Measurements from ENCODE around the gene DRC7. TPM values are rescaled to one million over a fixed set of nuclear protein-coding genes. Genes with fewer than 3 reads are reported as not detected.

DRC7 gene
- total and polyA plus RNA-seq, 2 donors from 2014 or later: 1.8 to 3.2 TPM

DNA sequence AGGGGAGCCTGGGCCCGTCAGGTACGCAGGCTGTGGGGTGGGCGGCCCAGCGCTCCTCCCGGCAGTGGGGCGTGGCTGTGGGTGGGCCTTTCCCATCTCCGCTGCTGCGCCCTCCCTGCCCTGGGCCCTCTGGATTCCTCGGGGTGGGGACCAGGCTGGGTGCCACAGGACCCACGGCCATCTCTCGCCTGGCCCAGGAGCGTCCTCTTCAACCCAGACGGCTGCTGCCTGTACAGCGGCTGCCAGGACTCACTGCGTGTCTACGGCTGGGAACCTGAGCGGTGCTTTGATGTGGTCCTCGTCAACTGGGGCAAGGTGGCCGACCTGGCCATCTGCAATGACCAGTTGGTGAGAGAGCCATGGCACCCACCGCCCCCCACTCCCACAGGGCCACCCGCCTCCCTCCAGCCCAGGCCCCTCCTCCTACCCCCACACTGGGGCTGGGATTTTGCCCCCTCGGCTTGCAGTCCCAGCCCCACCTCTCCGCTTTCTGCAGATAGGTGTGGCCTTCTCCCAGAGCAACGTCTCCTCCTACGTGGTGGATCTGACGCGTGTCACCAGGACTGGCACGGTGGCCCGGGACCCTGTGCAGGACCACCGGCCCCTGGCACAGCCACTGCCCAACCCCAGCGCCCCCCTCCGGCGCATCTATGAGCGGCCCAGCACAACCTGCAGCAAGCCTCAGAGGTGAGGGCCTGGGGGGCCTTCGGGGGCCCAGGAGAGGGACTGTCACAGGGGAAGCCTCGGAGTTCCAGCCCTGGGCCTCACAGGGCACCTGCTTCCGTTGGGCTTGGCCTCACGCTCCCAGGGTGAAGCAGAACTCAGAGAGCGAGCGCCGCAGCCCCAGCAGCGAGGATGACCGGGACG, 58.2 kb downstream of the DRC7 start:
- Histone ChIP-seq H3K4me1 (ENCODE audit: control insufficient read depth in 2 of 3, insufficient read depth in 2 of 3, low read depth in 1 of 3, low read length in 3 of 3) (peaks cover 0 to 3% (median 0%) of the 10 kb centered on the region in 3 donors), H3K36me3 (ENCODE audit: control insufficient read depth in 2 of 3, insufficient read depth in 3 of 3, low read length in 3 of 3) (no peaks in the 10 kb centered on the region), H3K27ac (ENCODE audit: low read depth in 2 of 2, low read length in 2 of 2) (no peak overlapping the region), H3K4me3 (ENCODE audit: low read length in 3 of 3) (no peak overlapping the region), H3K9ac (ENCODE audit: low read length in 3 of 3) (no peak overlapping the region), H3K27me3 (ENCODE audit: control insufficient read depth, insufficient read depth, low read length) (no peaks in the 10 kb centered on the region), H3K9me3 (ENCODE audit: control insufficient read depth in 2 of 3, insufficient read depth in 1 of 3, low read length in 3 of 3) (no peaks in the 10 kb centered on the region)
- intact Hi-C loops (cut with DNase I): no loop called here
- TF ChIP-seq, protein P1, sequence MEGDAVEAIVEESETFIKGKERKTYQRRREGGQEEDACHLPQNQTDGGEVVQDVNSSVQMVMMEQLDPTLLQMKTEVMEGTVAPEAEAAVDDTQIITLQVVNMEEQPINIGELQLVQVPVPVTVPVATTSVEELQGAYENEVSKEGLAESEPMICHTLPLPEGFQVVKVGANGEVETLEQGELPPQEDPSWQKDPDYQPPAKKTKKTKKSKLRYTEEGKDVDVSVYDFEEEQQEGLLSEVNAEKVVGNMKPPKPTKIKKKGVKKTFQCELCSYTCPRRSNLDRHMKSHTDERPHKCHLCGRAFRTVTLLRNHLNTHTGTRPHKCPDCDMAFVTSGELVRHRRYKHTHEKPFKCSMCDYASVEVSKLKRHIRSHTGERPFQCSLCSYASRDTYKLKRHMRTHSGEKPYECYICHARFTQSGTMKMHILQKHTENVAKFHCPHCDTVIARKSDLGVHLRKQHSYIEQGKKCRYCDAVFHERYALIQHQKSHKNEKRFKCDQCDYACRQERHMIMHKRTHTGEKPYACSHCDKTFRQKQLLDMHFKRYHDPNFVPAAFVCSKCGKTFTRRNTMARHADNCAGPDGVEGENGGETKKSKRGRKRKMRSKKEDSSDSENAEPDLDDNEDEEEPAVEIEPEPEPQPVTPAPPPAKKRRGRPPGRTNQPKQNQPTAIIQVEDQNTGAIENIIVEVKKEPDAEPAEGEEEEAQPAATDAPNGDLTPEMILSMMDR (IDR thresholded peaks at IDR 0.05; ENCODE audit: borderline replicate concordance, extremely low read depth, insufficient read depth): no peak
- DNase-seq (peak in 2 of 5 donors; percentile 38 to 69), FAIRE-seq (no peak)

DNA sequence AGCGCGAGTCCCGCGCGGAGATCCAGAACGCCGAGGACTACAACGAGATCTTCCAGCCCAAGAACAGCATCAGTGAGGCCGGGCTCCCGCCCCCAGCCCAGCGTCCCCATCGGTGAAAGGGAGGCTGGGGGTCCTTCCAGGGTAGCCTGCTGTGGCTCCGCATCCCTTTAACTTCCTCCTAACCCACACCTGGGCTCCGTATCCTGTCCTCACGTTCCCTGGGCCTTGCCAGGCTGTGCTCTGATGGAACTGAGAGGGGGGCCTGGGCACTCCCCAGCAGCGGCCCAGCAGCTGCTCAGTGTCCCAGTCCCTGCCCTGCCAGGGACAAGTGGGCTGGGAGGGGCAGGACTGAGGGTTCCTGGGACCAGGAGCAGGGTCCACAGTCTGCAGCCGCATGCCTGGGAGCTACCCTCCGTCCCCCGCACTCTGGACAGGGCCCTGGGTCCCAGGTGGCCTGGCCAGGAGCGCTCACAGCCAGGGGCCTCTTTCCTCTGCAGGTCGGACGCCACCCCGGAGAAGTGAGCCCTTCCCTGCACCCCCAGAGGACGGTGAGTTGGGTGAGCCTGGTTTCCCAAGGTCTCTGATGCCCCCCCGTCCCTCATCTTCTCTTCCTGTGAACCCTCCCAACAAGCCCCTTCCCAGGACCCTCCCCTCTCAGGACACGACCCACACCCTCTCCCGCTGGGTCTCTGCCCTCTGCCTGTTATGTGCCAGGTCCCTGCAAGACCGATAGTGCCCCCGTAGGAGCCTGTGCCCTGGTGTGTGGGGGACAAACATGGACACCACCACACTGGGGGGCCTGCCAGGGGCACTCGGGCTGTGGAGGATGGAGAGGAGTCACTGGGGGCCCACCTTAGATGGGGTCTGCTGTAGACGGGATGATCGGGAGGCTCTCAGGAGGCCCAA, 59.1 kb downstream of the DRC7 start:
- FAIRE-seq (no peak), DNase-seq (peak in 1 of 5 donors; percentile 72)
- intact Hi-C loops (cut with DNase I): no loop called here

DNA sequence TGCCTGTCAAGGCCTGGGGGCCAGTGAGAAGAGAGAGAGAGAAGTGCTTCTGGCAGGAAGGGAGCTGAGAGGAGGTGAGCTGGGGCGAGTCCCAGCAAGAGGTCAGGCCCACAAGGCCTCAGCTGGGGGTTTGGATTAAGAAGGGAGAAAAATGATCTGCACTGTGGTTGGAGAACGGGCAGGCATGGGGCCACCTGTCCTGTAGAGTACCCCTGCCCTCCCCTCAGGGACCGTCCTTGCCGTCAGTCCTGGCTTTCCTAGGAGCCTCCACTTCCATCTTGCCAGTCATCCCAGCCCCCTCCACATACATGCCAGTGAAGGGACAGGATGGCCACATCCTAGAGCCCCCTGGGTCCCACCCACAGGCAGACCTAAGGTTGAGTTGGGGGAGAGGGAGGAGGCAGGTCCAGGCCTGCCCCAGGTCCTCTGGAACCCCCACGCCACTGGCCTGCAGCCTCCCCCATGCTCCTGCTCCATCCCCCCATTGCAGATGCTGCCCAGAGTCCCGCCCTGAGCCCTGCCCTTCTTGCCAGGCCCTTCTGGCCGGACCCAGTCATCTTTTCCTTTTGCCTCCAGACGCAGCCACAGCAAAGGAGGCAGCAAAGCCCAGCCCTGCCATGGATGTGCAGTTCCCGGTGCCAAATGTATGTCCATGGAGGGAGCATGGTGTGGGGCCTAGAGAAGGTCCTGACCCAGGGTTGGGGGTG, 59.9 kb downstream of the DRC7 start:
- no peak for FAIRE-seq
- H3K4me3 ChIP-seq (ENCODE audit: low read length in 3 of 3): no peak overlapping the region
- no peak for DNase-seq
- H3K4me1 ChIP-seq (ENCODE audit: control insufficient read depth in 2 of 3, insufficient read depth in 2 of 3, low read depth in 1 of 3, low read length in 3 of 3): peaks cover 0 to 3% (median 0%) of the 10 kb centered on the region in 3 donors
- H3K27me3 ChIP-seq (ENCODE audit: control insufficient read depth, insufficient read depth, low read length): no peaks in the 10 kb centered on the region
- no peaks in the 10 kb centered on the region for H3K36me3 ChIP-seq (ENCODE audit: control insufficient read depth in 2 of 3, insufficient read depth in 3 of 3, low read length in 3 of 3)
- intact Hi-C loops (cut with DNase I): loop anchor here (5.0 kb wide), 1 partner anchor 113 kb away; no protein-coding TSS in a partner anchor
- H3K27ac ChIP-seq (ENCODE audit: low read depth in 2 of 2, low read length in 2 of 2): no peak overlapping the region
- H3K9ac ChIP-seq (ENCODE audit: low read length in 3 of 3): no peak overlapping the region
- H3K9me3 ChIP-seq (ENCODE audit: control insufficient read depth in 2 of 3, insufficient read depth in 1 of 3, low read length in 3 of 3): no peaks in the 10 kb centered on the region
- TF ChIP-seq, protein P1 (IDR thresholded peaks at IDR 0.05; ENCODE audit: borderline replicate concordance, extremely low read depth, insufficient read depth): no peak

More for the DNA sequence above, 59.1 kb downstream of the DRC7 start:
- Histone ChIP-seq H3K27ac (ENCODE audit: low read depth in 2 of 2, low read length in 2 of 2) (no peak overlapping the region), H3K9me3 (ENCODE audit: control insufficient read depth in 2 of 3, insufficient read depth in 1 of 3, low read length in 3 of 3) (no peaks in the 10 kb centered on the region), H3K27me3 (ENCODE audit: control insufficient read depth, insufficient read depth, low read length) (no peaks in the 10 kb centered on the region), H3K36me3 (ENCODE audit: control insufficient read depth in 2 of 3, insufficient read depth in 3 of 3, low read length in 3 of 3) (no peaks in the 10 kb centered on the region), H3K9ac (ENCODE audit: low read length in 3 of 3) (no peak overlapping the region), H3K4me3 (ENCODE audit: low read length in 3 of 3) (no peak overlapping the region), H3K4me1 (ENCODE audit: control insufficient read depth in 2 of 3, insufficient read depth in 2 of 3, low read depth in 1 of 3, low read length in 3 of 3) (peaks cover 0 to 3% (median 0%) of the 10 kb centered on the region in 3 donors)
- TF ChIP-seq, protein P1 (IDR thresholded peaks at IDR 0.05; ENCODE audit: borderline replicate concordance, extremely low read depth, insufficient read depth): no peak

All from kidney (tissue), 14 donors.